Thoracic aorta (tissue), 2 donors: ENCODE results near the gene MRGPRF. TPM values are rescaled to one million over a fixed set of nuclear protein-coding genes. Genes with fewer than 3 reads are reported as not detected.
"Not testable (repeated sequence)": the region's sequence is repeated elsewhere in the genome, so short reads cannot be mapped to it uniquely, and the experiment has no call there.

Experiments used
- ATAC-seq: fragments of 150-250 bp; one replicate; pipeline ENCODE4 v1.8.0; 2017; ENCODE audit warnings: low read depth; ENCODE audit not compliant: insufficient number of reproducible peaks, low FRiP score
- DNase-seq: peaks from one replicate; pipeline ENCODE4 v3.0.0-alpha.2; 2020; ENCODE audit warnings: low spot score
- H3K27ac ChIP-seq, 2 donors: fragments of 200-600 bp; sonication (generic); 1 replicate in 1 of 2; 2 replicates in 1 of 2; pipeline ENCODE4 v1.5.1; 2016; ENCODE audit warnings: mild to moderate bottlenecking in 2 of 2, moderate library complexity in 2 of 2
- H3K27me3 ChIP-seq: fragments of 200-600 bp; sonication (generic); replicated peaks from 2 replicates; pipeline ENCODE4 v1.6.0; 2016; ENCODE audit warnings: mild to moderate bottlenecking; ENCODE audit not compliant: insufficient read depth
- H3K36me3 ChIP-seq: fragments of 200-600 bp; sonication (generic); one replicate; pipeline ENCODE4 v1.5.1; 2016
- H3K4me1 ChIP-seq, 2 donors: fragments of 200-600 bp; sonication (generic); 1 replicate in 1 of 2; 2 replicates in 1 of 2; pipeline versions ENCODE4 v1.5.1 to v1.6.0; 2016; ENCODE audit warnings: low read depth in 2 of 2, mild to moderate bottlenecking in 1 of 2; ENCODE audit not compliant: control insufficient read depth in 1 of 2
- H3K4me3 ChIP-seq: fragments of 200-600 bp; sonication (generic); 2 replicates; pipeline ENCODE4 v1.5.1; 2016; ENCODE audit warnings: mild to moderate bottlenecking
- H3K9me3 ChIP-seq: fragments of 200-600 bp; sonication (generic); 2 replicates; pipeline ENCODE4 v1.5.1; 2016
- CTCF ChIP-seq: fragments of 200-600 bp; sonication (generic); IDR thresholded peaks from one replicate; pipeline ENCODE4 v1.5.1; 2019; ENCODE audit warnings: antibody characterized with exemption
- total RNA-seq, 2 donors: library from RNA; depleted of rRNA; stranded (reverse); fragments of >200 nt; gene quantifications; one replicate each; pipeline versions ENCODE4 v1.1.0 to v1.2.3, GENCODE V29; 2016

MRGPRF gene
- total RNA-seq, 2 donors from 2014 or later, result 67.5 to 171 TPM

DNA sequence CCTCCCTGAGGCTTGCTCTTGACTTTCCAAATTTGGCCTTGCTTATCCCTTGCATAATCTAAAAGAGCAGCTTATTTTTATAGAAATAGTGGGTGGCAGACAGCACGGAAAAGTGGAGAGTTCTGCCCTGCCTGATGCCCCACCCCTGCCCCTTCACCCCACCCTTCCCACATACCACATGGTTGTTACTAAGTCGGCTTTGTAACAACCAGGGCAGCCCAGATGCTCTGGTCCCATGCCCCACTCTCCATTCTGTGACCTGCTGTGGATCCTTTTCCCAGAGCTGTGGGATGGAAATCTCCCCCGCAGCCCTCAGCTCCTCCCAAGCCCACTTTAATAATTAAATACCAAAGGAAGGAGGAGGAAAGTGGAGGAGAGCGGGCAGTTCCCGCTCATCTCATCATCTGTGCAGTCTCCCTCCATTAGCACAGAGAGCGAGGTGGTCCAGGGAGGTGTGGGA is 10.9 kb downstream of the MRGPRF start:
- no peak for DNase-seq
- H3K4me3 ChIP-seq, result no peak overlapping the region
- H3K9me3 ChIP-seq, result no peaks in the 10 kb centered on the region
- TF ChIP-seq CTCF, result no peak
- peak; percentile 8 for ATAC-seq
- no peaks in the 10 kb centered on the region for H3K27me3 ChIP-seq
- H3K36me3 ChIP-seq, result peaks cover 44% of the 10 kb centered on the region
- H3K4me1 ChIP-seq, result peaks cover 40 to 82% of the 10 kb centered on the region in 2 donors
- peak overlapping the region; percentile 86 to 93 for H3K27ac ChIP-seq

GRCh38 chr11:69001243-69002081 is 11.6 kb downstream of the MRGPRF start:
- no peak for DNase-seq
- Histone ChIP-seq H3K4me1 (peaks cover 40 to 77% of the 10 kb centered on the region in 2 donors), H3K36me3 (peaks cover 37% of the 10 kb centered on the region), H3K27me3 (no peaks in the 10 kb centered on the region), H3K27ac (peak overlapping the region; percentile 86 to 93), H3K9me3 (no peaks in the 10 kb centered on the region), H3K4me3 (no peak overlapping the region)
- no peak for TF ChIP-seq CTCF
- ATAC-seq, result no peak

DNA sequence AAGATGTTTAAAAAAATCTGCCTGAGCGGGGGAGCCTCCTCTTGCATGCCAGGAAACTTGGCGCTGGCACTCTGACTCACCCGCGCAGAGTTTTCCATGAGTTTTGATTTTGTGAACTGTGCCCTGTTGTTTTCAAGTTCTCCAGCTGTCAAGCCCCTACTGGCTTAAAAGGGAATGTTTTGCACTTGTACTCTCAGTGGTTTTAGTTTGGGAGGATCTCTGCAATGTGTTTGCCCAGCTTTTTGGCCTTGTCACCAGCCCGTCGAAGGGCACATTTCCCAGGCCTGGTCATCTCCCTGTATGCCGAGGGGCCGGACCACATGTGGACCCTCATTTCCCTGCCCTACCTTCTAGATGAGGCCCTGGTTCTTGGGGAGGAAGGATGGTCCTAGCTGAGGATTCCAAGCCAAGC is 12.2 kb downstream of the MRGPRF start:
- H3K36me3 ChIP-seq, result peaks cover 31% of the 10 kb centered on the region
- H3K4me1 ChIP-seq, result peaks cover 40 to 77% of the 10 kb centered on the region in 2 donors
- peak; percentile 77 for TF ChIP-seq CTCF

GRCh38 chr11:69000391-69000790 is 12.7 kb downstream of the MRGPRF start:
- TF ChIP-seq CTCF, result no peak
- Histone ChIP-seq H3K36me3 (peaks cover 27% of the 10 kb centered on the region), H3K9me3 (no peaks in the 10 kb centered on the region), H3K27ac (peak overlapping the region; percentile 87 to 93), H3K4me3 (no peak overlapping the region), H3K27me3 (no peaks in the 10 kb centered on the region), H3K4me1 (peaks cover 40 to 74% of the 10 kb centered on the region in 2 donors)
- peak; percentile 5 for ATAC-seq
- no peak for DNase-seq

More for the DNA sequence above, 12.2 kb downstream of the MRGPRF start:
- no peaks in the 10 kb centered on the region for H3K27me3 ChIP-seq
- DNase-seq (no peak), ATAC-seq (peak; percentile 74)
- H3K4me3 ChIP-seq, result no peak overlapping the region
- no peaks in the 10 kb centered on the region for H3K9me3 ChIP-seq
- peak overlapping the region; percentile 86 to 93 for H3K27ac ChIP-seq

DNA sequence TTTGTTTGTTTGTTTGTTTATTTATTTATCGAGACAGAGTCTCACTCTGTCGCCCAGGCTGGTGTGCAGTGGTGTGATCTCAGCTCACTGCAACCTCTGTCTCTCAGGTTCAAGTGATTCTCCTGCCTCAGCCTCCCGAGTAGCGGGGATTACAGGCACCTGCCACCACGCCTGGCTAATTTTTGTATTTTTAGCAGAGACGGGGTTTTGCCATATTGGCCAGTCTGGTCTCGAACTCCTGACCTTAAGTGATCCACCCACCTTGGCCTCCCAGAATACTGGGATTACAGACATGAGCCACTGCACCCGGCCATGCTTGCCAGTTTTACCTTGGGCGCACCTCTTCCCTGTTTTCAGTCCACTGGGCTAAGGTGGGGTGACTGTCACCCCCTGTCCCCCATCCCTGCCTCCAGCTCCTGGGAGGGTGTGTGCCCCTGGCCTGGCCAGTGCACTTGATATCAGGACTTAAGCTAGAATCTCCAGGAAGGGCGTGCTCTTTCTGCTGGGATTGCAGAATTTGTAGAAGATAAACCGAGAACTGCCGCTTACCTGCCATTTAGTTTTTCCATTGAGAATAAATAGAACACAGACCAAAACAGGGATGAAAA is 13.2 kb downstream of the MRGPRF start:
- not testable (repeated sequence) for DNase-seq, H3K27me3 ChIP-seq, H3K4me3 ChIP-seq, ATAC-seq, H3K9me3 ChIP-seq
- H3K36me3 ChIP-seq, result peaks cover 21% of the 10 kb centered on the region
- H3K27ac ChIP-seq, result peak overlapping the region; percentile 87 to 93
- H3K4me1 ChIP-seq, result peaks cover 40 to 69% of the 10 kb centered on the region in 2 donors
